ENCODE data around the gene TSSK6.
A peak's percentile ranks its signal among the peaks of the same experiment; 100 is the strongest.

The TSSK6 gene

DNA sequence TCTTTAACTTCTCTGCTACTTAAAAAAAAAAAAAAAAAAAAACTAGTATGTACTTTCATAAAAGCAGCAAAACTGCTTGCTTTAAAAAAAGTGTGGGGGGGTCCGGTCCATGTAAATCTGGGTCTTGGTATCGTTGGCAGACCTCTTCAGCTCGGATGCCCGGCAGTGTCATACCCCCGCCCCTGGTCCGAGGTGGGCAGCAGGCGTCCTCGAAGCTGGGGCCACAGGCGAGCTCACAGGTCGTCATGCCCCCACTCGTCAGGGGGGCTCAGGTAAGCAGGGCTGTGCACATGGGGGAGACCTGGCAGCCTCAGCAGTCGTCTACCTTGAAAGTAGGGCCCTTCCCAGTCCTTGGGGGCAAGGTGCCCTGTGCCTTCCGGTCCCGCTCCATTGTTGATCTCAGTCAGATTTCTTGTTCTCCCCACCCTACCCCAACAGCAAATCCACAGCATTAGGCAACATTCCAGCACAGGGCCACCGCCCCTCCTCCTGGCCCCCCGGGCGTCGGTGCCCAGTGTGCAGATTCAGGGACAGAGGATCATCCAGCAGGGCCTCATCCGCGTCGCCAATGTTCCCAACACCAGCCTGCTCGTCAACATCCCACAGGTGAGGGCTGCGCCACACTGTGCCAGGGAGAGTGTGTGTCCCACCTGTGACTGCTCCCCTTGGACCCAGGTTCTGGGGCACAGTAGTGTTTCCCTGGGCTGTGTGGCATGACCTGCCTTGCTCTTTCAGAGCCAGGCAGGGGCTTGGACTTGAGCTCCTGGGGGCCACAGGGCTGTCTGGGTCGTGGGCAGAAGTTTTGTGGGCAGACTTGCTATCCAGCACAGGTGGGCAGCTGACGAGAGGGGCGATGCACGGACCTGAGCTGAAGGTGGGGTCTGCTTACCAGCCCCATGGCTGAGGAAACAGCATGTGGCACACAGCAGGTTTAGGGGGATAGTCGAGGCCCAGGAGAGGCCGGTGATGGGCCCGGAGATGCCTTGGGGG is 19.4 kb downstream of the TSSK6 start:
- TF ChIP-seq NFIC (IDR thresholded peaks at IDR 0.05) (no peak), EGR1 (IDR thresholded peaks at IDR 0.05) (no peak)

DNA sequence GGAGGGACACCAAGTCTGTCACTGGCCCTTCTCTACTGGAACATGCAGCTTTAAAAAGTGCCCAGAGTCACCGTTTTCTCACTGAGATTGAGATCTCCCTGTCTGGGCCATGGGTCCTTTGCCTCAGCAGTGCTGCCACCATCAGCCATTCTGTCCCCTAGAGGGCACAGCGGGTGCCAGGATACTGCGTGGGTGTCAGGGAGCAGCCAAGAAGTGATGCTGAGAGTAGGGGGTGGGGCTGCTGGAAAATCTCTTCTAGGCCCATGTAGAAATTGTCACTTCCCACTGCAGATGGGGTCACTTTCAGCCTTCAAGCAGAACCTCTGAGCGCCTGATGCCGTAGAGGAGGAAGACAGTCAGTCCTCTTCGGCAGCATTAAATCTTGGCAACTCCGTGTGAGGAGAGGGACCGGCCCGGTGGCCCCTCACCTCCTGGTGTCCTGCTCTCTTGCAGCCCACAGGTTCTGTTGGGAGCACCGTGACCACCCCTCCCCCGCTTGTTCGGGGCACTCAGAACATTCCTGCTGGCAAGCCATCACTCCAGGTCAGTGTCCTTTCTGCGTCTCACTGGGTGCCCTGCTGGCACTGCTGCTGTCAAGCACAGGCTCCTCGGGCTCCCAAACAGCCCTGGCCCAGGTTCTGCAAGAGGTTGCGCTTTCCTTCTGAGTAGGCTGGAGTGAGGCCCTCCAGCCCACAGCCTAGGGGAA is 21.4 kb downstream of the TSSK6 start:
- TF ChIP-seq, protein P1, sequence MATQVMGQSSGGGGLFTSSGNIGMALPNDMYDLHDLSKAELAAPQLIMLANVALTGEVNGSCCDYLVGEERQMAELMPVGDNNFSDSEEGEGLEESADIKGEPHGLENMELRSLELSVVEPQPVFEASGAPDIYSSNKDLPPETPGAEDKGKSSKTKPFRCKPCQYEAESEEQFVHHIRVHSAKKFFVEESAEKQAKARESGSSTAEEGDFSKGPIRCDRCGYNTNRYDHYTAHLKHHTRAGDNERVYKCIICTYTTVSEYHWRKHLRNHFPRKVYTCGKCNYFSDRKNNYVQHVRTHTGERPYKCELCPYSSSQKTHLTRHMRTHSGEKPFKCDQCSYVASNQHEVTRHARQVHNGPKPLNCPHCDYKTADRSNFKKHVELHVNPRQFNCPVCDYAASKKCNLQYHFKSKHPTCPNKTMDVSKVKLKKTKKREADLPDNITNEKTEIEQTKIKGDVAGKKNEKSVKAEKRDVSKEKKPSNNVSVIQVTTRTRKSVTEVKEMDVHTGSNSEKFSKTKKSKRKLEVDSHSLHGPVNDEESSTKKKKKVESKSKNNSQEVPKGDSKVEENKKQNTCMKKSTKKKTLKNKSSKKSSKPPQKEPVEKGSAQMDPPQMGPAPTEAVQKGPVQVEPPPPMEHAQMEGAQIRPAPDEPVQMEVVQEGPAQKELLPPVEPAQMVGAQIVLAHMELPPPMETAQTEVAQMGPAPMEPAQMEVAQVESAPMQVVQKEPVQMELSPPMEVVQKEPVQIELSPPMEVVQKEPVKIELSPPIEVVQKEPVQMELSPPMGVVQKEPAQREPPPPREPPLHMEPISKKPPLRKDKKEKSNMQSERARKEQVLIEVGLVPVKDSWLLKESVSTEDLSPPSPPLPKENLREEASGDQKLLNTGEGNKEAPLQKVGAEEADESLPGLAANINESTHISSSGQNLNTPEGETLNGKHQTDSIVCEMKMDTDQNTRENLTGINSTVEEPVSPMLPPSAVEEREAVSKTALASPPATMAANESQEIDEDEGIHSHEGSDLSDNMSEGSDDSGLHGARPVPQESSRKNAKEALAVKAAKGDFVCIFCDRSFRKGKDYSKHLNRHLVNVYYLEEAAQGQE (IDR thresholded peaks at IDR 0.05; ENCODE audit: low read depth), result no peak
- TF ChIP-seq RAD21 (IDR thresholded peaks at IDR 0.05; ENCODE audit: low read depth) (no peak), TAF1 (IDR thresholded peaks at IDR 0.05; ENCODE audit: low read depth) (no peak), EGR1 (IDR thresholded peaks at IDR 0.05) (peak; percentile 80), TEAD4 (IDR thresholded peaks at IDR 0.05) (no peak), CREB1 (IDR thresholded peaks at IDR 0.05; ENCODE audit: low read depth) (no peak)

DNA sequence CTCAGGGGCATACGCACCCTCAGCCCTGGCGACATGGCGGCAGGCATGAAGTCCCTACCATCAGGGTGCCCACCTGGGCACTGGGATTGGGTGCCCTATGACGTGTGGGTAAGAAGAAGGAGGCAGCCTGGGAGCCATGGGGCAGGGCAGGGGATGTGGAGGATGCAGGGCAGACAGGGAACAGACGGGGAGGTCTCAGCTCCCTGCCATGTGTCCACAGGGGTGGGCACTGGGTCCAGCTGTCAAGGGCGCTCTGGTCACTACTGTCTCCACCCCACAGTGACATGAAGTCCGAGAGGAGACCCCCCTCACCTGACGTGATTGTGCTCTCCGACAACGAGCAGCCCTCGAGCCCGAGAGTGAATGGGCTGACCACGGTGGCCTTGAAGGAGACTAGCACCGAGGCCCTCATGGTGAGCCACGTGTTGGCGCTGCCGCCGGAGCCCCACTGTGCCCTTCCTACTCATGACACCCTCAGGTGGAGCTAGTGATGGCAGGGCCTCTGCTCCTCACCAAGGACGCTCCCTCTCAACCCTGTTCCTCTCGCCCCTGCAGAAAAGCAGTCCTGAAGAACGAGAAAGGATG is 23.2 kb downstream of the TSSK6 start:
- no peak for TF ChIP-seq EGR1 (IDR thresholded peaks at IDR 0.05)
- no peak for TF ChIP-seq EP300 (IDR thresholded peaks at IDR 0.05; ENCODE audit: borderline replicate concordance)
- TF ChIP-seq CEBPB (IDR thresholded peaks at IDR 0.05), result no peak
- TF ChIP-seq YY1 (IDR thresholded peaks at IDR 0.05; ENCODE audit: low read depth), result no peak
- no peak for TF ChIP-seq NFIC (IDR thresholded peaks at IDR 0.05)

DNA sequence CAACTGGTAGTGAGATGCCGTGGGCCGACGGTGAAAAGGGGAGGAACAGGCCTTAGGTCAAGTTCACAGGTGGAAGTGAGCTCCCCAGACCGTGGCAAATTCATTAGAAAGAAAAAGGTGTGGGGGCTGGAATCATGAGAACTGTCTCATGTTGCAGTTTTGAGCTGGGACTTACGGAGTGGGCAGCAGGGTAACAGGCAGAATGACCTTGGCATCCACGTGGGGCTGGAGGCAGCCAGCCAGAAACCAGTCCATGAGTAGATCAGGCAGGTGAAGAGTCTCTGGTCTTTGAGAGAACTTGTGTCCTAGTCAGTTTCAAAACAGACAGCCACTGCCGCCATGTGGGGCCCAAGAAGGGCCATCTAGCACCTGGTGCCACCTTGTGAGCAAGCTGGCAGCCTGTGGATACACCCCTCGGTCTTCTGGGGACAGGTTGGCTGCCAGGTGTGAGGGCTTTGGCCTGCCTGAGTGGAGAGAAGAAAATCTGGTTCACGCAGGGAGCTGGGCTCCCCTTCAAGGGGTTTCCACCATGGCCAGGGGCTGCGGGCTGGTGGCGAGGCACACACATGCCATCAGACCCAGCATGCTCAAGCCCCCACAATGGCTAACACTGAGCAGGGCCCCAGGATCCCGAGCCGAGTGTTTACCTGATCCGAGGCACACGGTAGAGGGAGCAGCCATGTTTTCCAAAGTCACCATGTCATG is 23.9 kb downstream of the TSSK6 start:
- TF ChIP-seq CEBPB (IDR thresholded peaks at IDR 0.05) (no peak), CREB1 (IDR thresholded peaks at IDR 0.05; ENCODE audit: low read depth) (no peak), TCF12 (IDR thresholded peaks at IDR 0.05; ENCODE audit: low read depth) (no peak), FOXM1 (IDR thresholded peaks at IDR 0.05; ENCODE audit: borderline replicate concordance, low read depth) (no peak), TEAD4 (IDR thresholded peaks at IDR 0.05) (no peak), RAD21 (IDR thresholded peaks at IDR 0.05; ENCODE audit: low read depth) (no peak)
- TF ChIP-seq, protein P2, sequence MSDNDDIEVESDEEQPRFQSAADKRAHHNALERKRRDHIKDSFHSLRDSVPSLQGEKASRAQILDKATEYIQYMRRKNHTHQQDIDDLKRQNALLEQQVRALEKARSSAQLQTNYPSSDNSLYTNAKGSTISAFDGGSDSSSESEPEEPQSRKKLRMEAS (IDR thresholded peaks at IDR 0.05), result no peak
- TF ChIP-seq, protein P1 (IDR thresholded peaks at IDR 0.05; ENCODE audit: low read depth), result no peak
- TF ChIP-seq, protein P3, sequence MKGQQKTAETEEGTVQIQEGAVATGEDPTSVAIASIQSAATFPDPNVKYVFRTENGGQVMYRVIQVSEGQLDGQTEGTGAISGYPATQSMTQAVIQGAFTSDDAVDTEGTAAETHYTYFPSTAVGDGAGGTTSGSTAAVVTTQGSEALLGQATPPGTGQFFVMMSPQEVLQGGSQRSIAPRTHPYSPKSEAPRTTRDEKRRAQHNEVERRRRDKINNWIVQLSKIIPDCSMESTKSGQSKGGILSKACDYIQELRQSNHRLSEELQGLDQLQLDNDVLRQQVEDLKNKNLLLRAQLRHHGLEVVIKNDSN (IDR thresholded peaks at IDR 0.05), result no peak

DNA sequence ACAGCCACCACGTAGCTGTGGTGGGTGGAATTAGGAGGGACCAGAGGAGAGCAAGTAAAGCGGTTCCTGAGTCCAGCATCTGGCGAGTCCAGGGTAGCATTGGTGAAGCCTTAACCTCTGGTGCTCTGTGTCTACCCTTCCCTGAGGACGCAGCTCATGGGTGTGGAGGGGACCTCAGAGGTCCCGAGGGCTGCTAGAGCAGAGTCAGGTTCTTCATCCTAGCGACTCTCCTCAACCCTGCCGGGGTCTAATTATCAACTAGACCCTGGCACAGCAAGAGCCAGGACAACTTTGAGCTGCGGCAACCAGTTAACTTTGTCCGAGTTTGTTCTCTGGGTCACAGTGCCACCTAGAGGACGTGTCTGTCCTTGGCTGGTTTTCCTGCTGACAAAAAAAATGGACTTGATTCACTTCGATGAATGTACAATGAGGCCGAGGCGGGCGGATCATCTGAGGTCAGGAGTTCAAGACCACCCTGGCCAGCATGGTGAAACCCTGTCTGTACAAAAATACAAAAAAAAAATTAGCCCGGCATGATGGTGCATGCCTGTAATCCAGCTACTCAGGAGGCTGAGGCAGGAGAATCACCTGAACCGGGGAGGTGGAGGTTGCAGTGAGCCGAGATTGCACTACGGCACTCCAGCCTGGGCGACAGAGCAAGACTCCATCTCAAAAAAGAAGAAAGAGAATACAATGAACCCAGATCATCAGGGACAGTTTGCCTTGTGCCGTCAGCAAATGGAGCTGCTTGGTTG is 25.0 kb downstream of the TSSK6 start:
- TF ChIP-seq, protein P3 (IDR thresholded peaks at IDR 0.05), result no peak
- peak; percentile 88 for TF ChIP-seq RAD21 (IDR thresholded peaks at IDR 0.05; ENCODE audit: low read depth)

DNA sequence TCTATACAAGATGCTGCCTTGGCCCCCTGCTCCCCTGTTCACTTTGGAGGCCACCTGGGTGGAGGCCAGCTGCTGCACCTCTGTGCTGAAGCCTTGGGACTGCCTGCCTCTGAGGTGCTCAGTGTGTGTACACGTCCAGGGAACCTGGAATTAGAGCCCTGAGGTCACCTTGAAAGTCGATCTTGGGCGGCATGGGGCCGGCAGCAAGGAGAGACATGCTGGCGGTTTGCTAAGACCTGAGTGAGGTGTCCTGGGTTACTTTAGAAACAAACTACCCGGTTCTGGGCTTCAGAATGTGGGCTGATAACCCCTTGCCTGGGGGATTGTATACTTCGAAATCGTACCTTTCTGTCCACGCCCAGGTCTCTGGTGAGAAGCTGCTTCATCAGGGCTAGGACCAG is 25.5 kb downstream of the TSSK6 start:
- TF ChIP-seq EP300 (IDR thresholded peaks at IDR 0.05; ENCODE audit: borderline replicate concordance) (no peak), TCF12 (IDR thresholded peaks at IDR 0.05; ENCODE audit: low read depth) (no peak), TEAD4 (IDR thresholded peaks at IDR 0.05) (no peak), YY1 (IDR thresholded peaks at IDR 0.05; ENCODE audit: low read depth) (no peak), CREB1 (IDR thresholded peaks at IDR 0.05; ENCODE audit: low read depth) (no peak), RAD21 (IDR thresholded peaks at IDR 0.05; ENCODE audit: low read depth) (no peak), FOXM1 (IDR thresholded peaks at IDR 0.05; ENCODE audit: borderline replicate concordance, low read depth) (no peak), NFIC (IDR thresholded peaks at IDR 0.05) (no peak), ZBTB7A (IDR thresholded peaks at IDR 0.05; ENCODE audit: low read depth) (no peak), TAF1 (IDR thresholded peaks at IDR 0.05; ENCODE audit: low read depth) (no peak), CEBPB (IDR thresholded peaks at IDR 0.05) (no peak), EGR1 (IDR thresholded peaks at IDR 0.05) (no peak)
- TF ChIP-seq, protein P1 (IDR thresholded peaks at IDR 0.05; ENCODE audit: low read depth), result no peak
- TF ChIP-seq, protein P3 (IDR thresholded peaks at IDR 0.05), result no peak
- TF ChIP-seq, protein P2 (IDR thresholded peaks at IDR 0.05), result no peak

All from Ishikawa (cell line).